ENCODE measurements around the gene PICALM. TPM values are rescaled to one million over a fixed set of nuclear protein-coding genes. Genes with fewer than 3 reads are reported as not detected.
"Not testable (repeated sequence)": the region's sequence is repeated elsewhere in the genome, so short reads cannot be mapped to it uniquely, and the experiment has no call there.

PICALM gene
- polyA plus RNA-seq, 4 donors = 240 to 290 (median 274) TPM

GRCh38 chr11:86002431-86002830, 66.5 kb downstream of the PICALM start:
- no peak for DNase-seq (ENCODE audit: low read depth in 4 of 4, low spot score in 3 of 4)

- DNase-seq (ENCODE audit: low read depth in 4 of 4, low spot score in 3 of 4) = no peak
Observed at GRCh38 chr11:85991508-85991907, 77.4 kb downstream of the PICALM start.

GRCh38 chr11:85989746-85990145, 79.1 kb downstream of the PICALM start:
- no peak for DNase-seq (ENCODE audit: low read depth in 4 of 4, low spot score in 3 of 4)

GRCh38 chr11:85988780-85989179, 80.1 kb downstream of the PICALM start:
- no peak for DNase-seq (ENCODE audit: low read depth in 4 of 4, low spot score in 3 of 4)

GRCh38 chr11:85977751-85978160, 91.1 kb downstream of the PICALM start:
- no peak for DNase-seq (ENCODE audit: low read depth in 4 of 4, low spot score in 3 of 4)

GRCh38 chr11:85976525-85976924, 92.4 kb downstream of the PICALM start:
- no peak for DNase-seq (ENCODE audit: low read depth in 4 of 4, low spot score in 3 of 4)

- no peak for DNase-seq (ENCODE audit: low read depth in 4 of 4, low spot score in 3 of 4)
Observed at GRCh38 chr11:85974122-85974521, 94.8 kb downstream of the PICALM start.

- no peak for DNase-seq (ENCODE audit: low read depth in 4 of 4, low spot score in 3 of 4)
Observed at GRCh38 chr11:85970593-85970992, 98.3 kb downstream of the PICALM start.

GRCh38 chr11:85967457-85967856, 101.4 kb downstream of the PICALM start:
- DNase-seq (ENCODE audit: low read depth in 4 of 4, low spot score in 3 of 4) = no peak

- no peak for DNase-seq (ENCODE audit: low read depth in 4 of 4, low spot score in 3 of 4)
Observed at GRCh38 chr11:85965202-85965601, 103.7 kb downstream of the PICALM start.

GRCh38 chr11:85961930-85962363, 106.9 kb downstream of the PICALM start:
- DNase-seq (ENCODE audit: low read depth in 4 of 4, low spot score in 3 of 4) = peak in 3 of 4 donors; percentile 36 to 54 (median 47)

GRCh38 chr11:85961130-85961529, 107.8 kb downstream of the PICALM start:
- DNase-seq (ENCODE audit: low read depth in 4 of 4, low spot score in 3 of 4) = no peak

- no peak for DNase-seq (ENCODE audit: low read depth in 4 of 4, low spot score in 3 of 4)
Observed at GRCh38 chr11:85960678-85961077, 108.2 kb downstream of the PICALM start.

- DNase-seq (ENCODE audit: low read depth in 4 of 4, low spot score in 3 of 4) = no peak
Observed at GRCh38 chr11:85955531-85955930, 113.4 kb downstream of the PICALM start.

GRCh38 chr11:85953491-85954143, 115.3 kb downstream of the PICALM start:
- no peak for DNase-seq (ENCODE audit: low read depth in 4 of 4, low spot score in 3 of 4)

GRCh38 chr11:85952108-85952485, 116.8 kb downstream of the PICALM start:
- not testable (repeated sequence) for DNase-seq (ENCODE audit: low read depth in 4 of 4, low spot score in 3 of 4)

GRCh38 chr11:85951428-85952107, 117.3 kb downstream of the PICALM start:
- no peak for DNase-seq (ENCODE audit: low read depth in 4 of 4, low spot score in 3 of 4)

GRCh38 chr11:85951049-85951405, 117.9 kb downstream of the PICALM start:
- DNase-seq (ENCODE audit: low read depth in 4 of 4, low spot score in 3 of 4) = no peak

GRCh38 chr11:85950317-85951048, 118.4 kb downstream of the PICALM start:
- DNase-seq (ENCODE audit: low read depth in 4 of 4, low spot score in 3 of 4) = no peak

- DNase-seq (ENCODE audit: low read depth in 4 of 4, low spot score in 3 of 4) = no peak
Observed at GRCh38 chr11:85949798-85950197, 119.1 kb downstream of the PICALM start.

- DNase-seq (ENCODE audit: low read depth in 4 of 4, low spot score in 3 of 4) = no peak
Observed at GRCh38 chr11:85948884-85949283, 120.0 kb downstream of the PICALM start.

Measured in right renal pelvis (tissue), 4 donors.